A549 treated with GW870086 at 1 μM for 4 hours (cell line): Measurements from ENCODE around the gene AP2S1. TPM values are rescaled to one million over a fixed set of nuclear protein-coding genes. Genes with fewer than 3 reads are reported as not detected.

ENCODE experiments used
- total RNA-seq: library from RNA; stranded (reverse); fragments of 200-300 nt; extraction: Qiagen RNA extraction; gene quantifications from 5 replicates; pipeline ENCODE4 v1.2.3, GENCODE V29; 2022; ENCODE audit warnings: low read depth

AP2S1 gene
- total RNA-seq = 243 to 332 TPM (median 307 TPM) in 5 replicates

GRCh38 chr19:46850228-46851203, at the start of gene AP2S1:
Gene AP2S1, minus strand, starts transcription at chr19:46850846. Its CDS starts 80 bp downstream, at chr19:46850766.

DNA sequence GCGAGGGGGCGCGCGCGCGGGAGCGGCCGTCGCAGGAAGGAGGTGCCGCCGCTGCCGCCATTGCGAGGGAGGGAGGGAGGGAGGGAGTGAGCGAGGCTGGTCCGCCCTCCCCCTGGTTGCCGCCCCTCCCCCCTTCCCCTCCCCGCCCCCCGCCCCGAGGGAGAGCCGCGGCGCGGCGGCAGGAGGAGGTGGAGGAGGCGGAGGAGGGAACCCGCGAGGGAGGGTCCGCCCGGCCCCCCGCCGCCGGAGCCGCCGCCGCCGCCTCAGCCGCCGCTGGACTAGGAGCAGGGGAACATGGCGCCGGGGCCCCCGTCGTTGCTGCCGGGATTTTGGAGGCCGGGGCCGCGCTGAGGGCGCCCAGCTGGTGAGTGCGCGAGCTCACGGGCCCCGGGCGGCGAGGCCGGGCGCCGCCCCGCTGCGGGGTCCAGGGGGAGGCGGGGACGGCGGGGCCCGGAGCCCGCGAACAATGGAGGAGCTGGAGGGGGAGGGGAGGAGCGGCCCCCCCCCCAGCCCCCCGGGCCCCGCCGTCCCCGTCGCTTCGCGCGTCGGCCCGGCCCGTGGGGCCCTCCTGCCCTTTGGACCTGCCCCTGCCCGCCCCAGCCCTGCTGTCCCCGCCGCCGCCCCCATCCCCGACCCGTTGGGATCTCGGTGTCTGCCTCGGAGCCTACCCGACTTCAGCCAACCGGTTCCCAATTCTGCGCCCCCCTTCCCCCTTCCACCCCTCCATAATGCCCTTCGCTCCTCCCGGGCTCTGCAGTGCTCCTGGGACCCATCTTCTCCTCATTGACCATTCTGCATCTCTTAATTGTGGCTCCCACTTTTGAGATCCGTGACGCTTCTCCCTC, 10.4 kb upstream of the AP2S1 start, which contains the start of gene ARHGAP35:
Gene ARHGAP35 (plus strand): TSS at position 152 of the 845 bp plus-strand sequence. CDS start 57,679 bp downstream, outside the sequence.

DNA sequence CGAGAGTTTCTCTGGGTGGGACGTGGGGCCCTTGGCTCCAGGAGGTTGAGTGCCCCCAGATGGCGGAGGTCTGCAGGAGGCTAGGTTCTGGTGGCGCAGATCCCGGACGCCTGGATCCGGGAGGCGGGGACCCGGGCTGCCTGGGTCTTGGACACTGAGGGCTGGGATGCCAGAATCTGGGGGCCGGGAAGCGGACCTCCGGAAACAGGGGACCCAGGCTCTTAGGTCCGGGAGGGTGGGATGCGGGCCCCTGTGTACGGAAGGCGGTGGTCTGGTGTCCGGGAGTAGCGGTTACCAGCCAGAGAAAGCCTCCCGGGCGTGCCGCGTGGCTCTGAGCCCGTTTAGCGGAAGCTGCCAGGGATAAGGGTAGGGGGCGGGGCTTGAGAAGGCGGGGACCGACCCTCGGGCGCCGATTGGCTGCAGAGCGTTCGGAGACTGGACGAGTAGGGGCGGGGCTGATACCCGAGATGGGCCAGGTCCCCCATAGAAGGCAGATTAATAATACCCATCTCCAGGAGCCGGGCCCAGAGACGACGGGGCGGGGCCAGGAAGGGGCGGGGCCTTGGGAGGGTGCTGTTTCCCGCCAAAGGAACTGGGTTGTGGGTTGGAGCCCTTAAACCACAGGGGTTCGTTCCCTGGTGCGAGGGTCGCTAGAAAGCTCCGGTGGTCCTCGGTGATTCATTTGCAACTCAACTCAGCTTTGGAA, 62.2 kb downstream of the AP2S1 start, which contains the start of gene SLC1A5:
Gene SLC1A5 (minus strand): TSS at position 333 of the 706 bp plus-strand sequence. CDS start 629 bp downstream, outside the sequence.

Other genes with a start within 250 kb of the AP2S1 start
- gene CALM3, start 249.5 kb downstream of the AP2S1 start, total RNA-seq = 195 to 247 TPM (median 227 TPM) in 5 replicates
- gene PTGIR, start 225.8 kb downstream of the AP2S1 start, total RNA-seq = 0.15 to 0.27 TPM in 2 of 5 replicates, not detected in the others
- gene GNG8, start 214.6 kb downstream of the AP2S1 start, total RNA-seq = not detected in 5 replicates
- gene DACT3, start 189.7 kb downstream of the AP2S1 start, total RNA-seq = 0.15 to 0.26 TPM (median 0.22 TPM) in 5 replicates
- 22.0 to 30.2 TPM (median 27.9 TPM) in 5 replicates for gene PRKD2, start 133.7 kb downstream of the AP2S1 start, total RNA-seq
- gene FKRP, start 104.8 kb downstream of the AP2S1 start, total RNA-seq = 17.6 to 20.8 TPM (median 19.2 TPM) in 5 replicates
- gene STRN4, start 104.4 kb downstream of the AP2S1 start, total RNA-seq = 72.8 to 90.7 TPM (median 85.6 TPM) in 5 replicates
- gene SLC1A5, start 62.3 kb downstream of the AP2S1 start, total RNA-seq = 207 to 256 TPM (median 226 TPM) in 5 replicates
- 22.4 to 31.2 TPM (median 27.2 TPM) in 5 replicates for gene ARHGAP35, start 10.2 kb upstream of the AP2S1 start, total RNA-seq
- 5.0 to 8.2 TPM (median 7.0 TPM) in 5 replicates for gene NPAS1, start 169.0 kb upstream of the AP2S1 start, total RNA-seq
- 50.7 to 73.9 TPM (median 72.0 TPM) in 5 replicates for gene TMEM160, start 197.8 kb upstream of the AP2S1 start, total RNA-seq